KG1 (cell line): Measurements from ENCODE around the gene OR5I1.
"Not testable (repeated sequence)": the region's sequence is repeated elsewhere in the genome, so short reads cannot be mapped to it uniquely, and the experiment has no call there.

ENCODE experiments used
- DNase-seq: peaks from one replicate; lab custom pipeline; 2025; lab: John Stamatoyannopoulos, UW

OR5I1 gene

GRCh38 chr11:55936300-55936699, at the start of gene OR5I1:
TSS of gene OR5I1 (minus strand) at chr11:55936400. CDS start at chr11:55936400, 0 bp downstream.
- no peak for DNase-seq

GRCh38 chr11:55970935-55971334, 34.7 kb upstream of the OR5I1 start:
- DNase-seq, result no peak

GRCh38 chr11:55969845-55970244, 33.6 kb upstream of the OR5I1 start, which contains the start of gene OR10AG1:
TSS of gene OR10AG1 (minus strand) at chr11:55969945. CDS start at chr11:55969907, 38 bp downstream.
- DNase-seq, result no peak

GRCh38 chr11:55967914-55968313, 31.7 kb upstream of the OR5I1 start:
- DNase-seq, result no peak

- no peak for DNase-seq
Observed at GRCh38 chr11:55966391-55966790, 30.2 kb upstream of the OR5I1 start.

- no peak for DNase-seq
Observed at GRCh38 chr11:55956521-55956920, 20.3 kb upstream of the OR5I1 start.

- no peak for DNase-seq
Observed at GRCh38 chr11:55949330-55949729, 13.1 kb upstream of the OR5I1 start.

- DNase-seq, result peak; percentile 22
Observed at GRCh38 chr11:55942785-55943392, 6.7 kb upstream of the OR5I1 start.

- no peak for DNase-seq
Observed at GRCh38 chr11:55920537-55920936, 15.7 kb downstream of the OR5I1 start.

- no peak for DNase-seq
Observed at GRCh38 chr11:55914482-55914881, 21.7 kb downstream of the OR5I1 start, which contains the start of gene OR5W2. TSS of gene OR5W2 (minus strand) at chr11:55914582. CDS start at chr11:55914582, 0 bp downstream.

GRCh38 chr11:55902308-55902707, 33.9 kb downstream of the OR5I1 start:
- no peak for DNase-seq

GRCh38 chr11:55895216-55895615, 41.0 kb downstream of the OR5I1 start:
- no peak for DNase-seq

- DNase-seq, result not testable (repeated sequence)
Observed at GRCh38 chr11:55885481-55885880, 50.7 kb downstream of the OR5I1 start.
